Psoas muscle (tissue), 8 donors: Measurements from ENCODE around the gene NIPBL. TPM values are rescaled to one million over a fixed set of nuclear protein-coding genes. Genes with fewer than 3 reads are reported as not detected.

Experiments
- ATAC-seq, 4 donors: fragments of 200-7000 bp; cut with Tn5 transposase; one replicate each; pipeline ENCODE4 v1.9.1; 2020; ENCODE audit warnings: moderate library complexity in 3 of 4, mild to moderate bottlenecking in 2 of 4
- DNase-seq, 2 donors: peaks; one replicate each; pipeline ENCODE4 v3.0.0-alpha.2; 2020
- H3K27ac ChIP-seq: fragments of 200-600 bp; one replicate; pipeline ENCODE4 v1.8.0; 2022
- H3K27me3 ChIP-seq, 3 donors: fragments of 200-600 bp in 1 of 3; one replicate each; pipeline versions ENCODE4 v1.6.1 to v1.8.0; 2013 to 2022; ENCODE audit warnings: low read length in 2 of 3, mild to moderate bottlenecking in 2 of 3, moderate library complexity in 1 of 3; ENCODE audit not compliant: insufficient read depth in 3 of 3
- H3K36me3 ChIP-seq, 2 donors: fragments of 200-600 bp in 1 of 2; one replicate each; pipeline versions ENCODE4 v1.6.1 to v1.8.0; 2013 to 2022; ENCODE audit warnings: low read depth in 1 of 2, mild to moderate bottlenecking in 1 of 2, moderate library complexity in 1 of 2; ENCODE audit not compliant: insufficient read depth in 1 of 2
- H3K4me1 ChIP-seq: fragments of 200-600 bp; one replicate; pipeline ENCODE4 v1.8.0; 2022
- H3K4me3 ChIP-seq: fragments of 200-600 bp; one replicate; pipeline ENCODE4 v1.8.0; 2022; ENCODE audit warnings: mild to moderate bottlenecking
- H3K9me3 ChIP-seq: fragments of 200-600 bp; one replicate; pipeline ENCODE4 v1.8.0; 2022
- WGBS, 3 donors: extraction: QIAGEN DNeasy Blood & Tissue Kit; methylation state at CpG; one replicate each; pipeline versions ENCODE4 v1.1.6 to v1.1.7; 2013; 5-methylcytosine and 5-hydroxymethylcytosine counted together
- intact Hi-C, 2 donors: fragments of 100-400 bp; cut with DNase I; formaldehyde crosslinking; loops; one replicate each; pipeline versions ENCODE4 v1.11.0 to v1.14.2; 2022
- polyA plus RNA-seq, 3 donors: library from polyadenylated mRNA; stranded (reverse); fragments of 200-250 nt; gene quantifications; one replicate each; pipeline ENCODE4 v1.2.3, GENCODE V29; 2013
- total RNA-seq, 4 donors: library from RNA; stranded (reverse); fragmentation: NEBNext Ultra II Directional in 2 of 4; extraction: Animal tissue kit (Norgen Biotek cat#: 25700) in 2 of 4; gene quantifications; one replicate each; pipeline versions ENCODE4 v1.2.1 to v1.2.4, GENCODE V29; 2021 to 2023
- TF ChIP-seq, protein P1 (sequence below): fragments of 200-600 bp; IDR thresholded peaks from one replicate; pipeline ENCODE4 v1.8.0; 2022; ENCODE audit warnings: antibody characterized with exemption
- donor health status: healthy with polysubstance abuse.
- donor health status: DM: no; HTN: no; CAD: no; lungs with moderate emphysema.
- donor health status: Bipolar disorder and iron deficiency.
- donor health status: healthy.
- donor health status: DM: yes; HTN: yes; CAD: no.
- donor health status: DM: no; HTN: no; CAD: no.
- donor health status: DM: no; HTN: no; CAD: no.
- donor health status: DM: yes; HTN: yes; CAD: no.

NIPBL gene
- total and polyA plus RNA-seq, 7 donors: 12.5 to 51.4 (median 38.1) TPM

DNA sequence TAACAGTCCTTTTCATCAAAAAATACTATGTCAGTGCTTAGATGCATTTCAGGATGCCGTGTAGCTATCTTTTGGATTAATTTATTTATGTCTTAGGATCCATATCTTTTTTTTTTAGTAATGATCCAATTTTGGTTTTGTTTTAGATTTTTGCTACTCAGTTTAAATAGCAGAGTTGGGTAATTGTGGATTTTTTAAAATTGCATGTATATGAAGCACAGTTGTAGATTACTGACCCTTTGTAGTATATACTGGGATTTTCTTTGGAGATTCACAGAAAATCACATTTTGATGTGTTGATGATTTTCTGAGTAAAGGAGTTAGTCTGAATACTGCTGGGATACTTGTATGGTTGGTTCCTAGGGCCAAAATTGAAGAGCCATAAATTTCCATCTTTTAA is 111.8 kb downstream of the NIPBL start:
- DNase-seq (no peak), ATAC-seq (no peak)
- H3K4me1 ChIP-seq: peaks cover 2% of the 10 kb centered on the region
- H3K4me3 ChIP-seq: no peak overlapping the region
- no peaks in the 10 kb centered on the region for H3K27me3 ChIP-seq
- 97 to 100% (median 98%) methylated on average over 1 of the region's 1 CpG for WGBS, 3 donors
- intact Hi-C loops: no loop called here
- H3K9me3 ChIP-seq: no peaks in the 10 kb centered on the region
- TF ChIP-seq, protein P1, sequence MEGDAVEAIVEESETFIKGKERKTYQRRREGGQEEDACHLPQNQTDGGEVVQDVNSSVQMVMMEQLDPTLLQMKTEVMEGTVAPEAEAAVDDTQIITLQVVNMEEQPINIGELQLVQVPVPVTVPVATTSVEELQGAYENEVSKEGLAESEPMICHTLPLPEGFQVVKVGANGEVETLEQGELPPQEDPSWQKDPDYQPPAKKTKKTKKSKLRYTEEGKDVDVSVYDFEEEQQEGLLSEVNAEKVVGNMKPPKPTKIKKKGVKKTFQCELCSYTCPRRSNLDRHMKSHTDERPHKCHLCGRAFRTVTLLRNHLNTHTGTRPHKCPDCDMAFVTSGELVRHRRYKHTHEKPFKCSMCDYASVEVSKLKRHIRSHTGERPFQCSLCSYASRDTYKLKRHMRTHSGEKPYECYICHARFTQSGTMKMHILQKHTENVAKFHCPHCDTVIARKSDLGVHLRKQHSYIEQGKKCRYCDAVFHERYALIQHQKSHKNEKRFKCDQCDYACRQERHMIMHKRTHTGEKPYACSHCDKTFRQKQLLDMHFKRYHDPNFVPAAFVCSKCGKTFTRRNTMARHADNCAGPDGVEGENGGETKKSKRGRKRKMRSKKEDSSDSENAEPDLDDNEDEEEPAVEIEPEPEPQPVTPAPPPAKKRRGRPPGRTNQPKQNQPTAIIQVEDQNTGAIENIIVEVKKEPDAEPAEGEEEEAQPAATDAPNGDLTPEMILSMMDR: no peak
- H3K36me3 ChIP-seq: peaks cover 0 to 20% of the 10 kb centered on the region in 2 donors
- H3K27ac ChIP-seq: no peak overlapping the region

DNA sequence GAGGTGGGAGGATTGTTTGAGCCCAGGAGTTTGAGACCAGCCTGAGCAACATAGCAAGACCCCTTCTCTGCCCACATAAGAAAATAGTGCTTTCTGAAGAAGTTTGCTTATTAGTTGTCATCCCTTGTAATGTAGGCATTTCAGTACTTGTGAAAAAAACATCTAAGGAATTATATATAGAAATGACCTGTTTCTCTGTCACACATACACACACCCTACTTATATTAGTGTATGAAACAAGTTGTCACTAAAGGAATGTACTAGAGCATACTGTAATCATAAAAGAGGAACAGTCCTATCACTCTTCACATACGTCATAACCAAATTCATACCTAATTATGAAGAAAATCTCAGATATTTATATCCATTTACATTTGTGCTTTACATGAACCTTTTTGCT is 122.0 kb downstream of the NIPBL start:
- no peak overlapping the region for H3K27ac ChIP-seq
- intact Hi-C loops: no loop called here
- 94 to 99% (median 96%) methylated on average over 1 of the region's 1 CpG for whole genome bisulfite sequencing, 3 donors
- TF ChIP-seq, protein P1: no peak
- H3K4me1 ChIP-seq: no peaks in the 10 kb centered on the region
- H3K4me3 ChIP-seq: no peak overlapping the region
- no peaks in the 10 kb centered on the region for H3K27me3 ChIP-seq
- H3K9me3 ChIP-seq: no peaks in the 10 kb centered on the region
- DNase-seq (no peak), ATAC-seq (no peak)
- peaks cover 11 to 86% of the 10 kb centered on the region in 2 donors for H3K36me3 ChIP-seq

DNA sequence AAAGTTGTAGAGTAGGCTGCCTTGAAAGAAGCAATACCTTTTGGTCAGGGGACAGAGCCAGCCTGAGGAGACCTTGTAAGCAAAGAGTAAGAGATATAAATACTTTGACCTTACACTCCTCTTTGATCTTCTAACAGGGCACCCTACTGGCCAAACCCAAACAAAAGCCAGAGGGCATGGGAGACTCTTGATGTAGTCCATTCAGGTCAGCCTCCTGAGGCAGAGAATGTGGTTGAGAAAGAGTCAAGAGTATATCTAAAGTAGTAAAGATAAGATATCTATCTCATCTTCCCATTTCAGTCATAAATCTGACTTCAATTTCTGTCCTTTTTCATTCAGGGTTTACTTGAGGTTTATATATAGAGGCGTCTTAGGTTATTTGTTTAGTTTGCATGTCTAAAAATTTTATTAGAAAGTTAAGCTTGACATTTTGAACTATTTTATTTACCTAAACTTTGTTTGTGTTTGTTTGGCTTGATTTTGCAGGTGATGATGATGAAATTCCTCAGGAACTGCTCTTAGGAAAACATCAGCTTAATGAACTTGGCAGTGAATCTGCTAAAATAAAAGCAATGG is 125.7 kb downstream of the NIPBL start:
- Histone ChIP-seq H3K9me3 (no peaks in the 10 kb centered on the region), H3K27me3 (no peaks in the 10 kb centered on the region), H3K4me3 (no peak overlapping the region), H3K27ac (no peak overlapping the region), H3K4me1 (no peaks in the 10 kb centered on the region), H3K36me3 (peaks cover 4 to 93% of the 10 kb centered on the region in 2 donors)
- intact Hi-C loops: loop anchor here in 1 of 2 donors (5.0 to 10.0 kb wide), 2 partner anchors 125 to 267 kb away; partner anchors contain the start of gene NIPBL
- ATAC-seq: no peak
- DNase-seq: no peak
- 89 to 100% (median 94%) methylated on average over 1 of the region's 1 CpG for WGBS, 3 donors
- TF ChIP-seq, protein P1: no peak

DNA sequence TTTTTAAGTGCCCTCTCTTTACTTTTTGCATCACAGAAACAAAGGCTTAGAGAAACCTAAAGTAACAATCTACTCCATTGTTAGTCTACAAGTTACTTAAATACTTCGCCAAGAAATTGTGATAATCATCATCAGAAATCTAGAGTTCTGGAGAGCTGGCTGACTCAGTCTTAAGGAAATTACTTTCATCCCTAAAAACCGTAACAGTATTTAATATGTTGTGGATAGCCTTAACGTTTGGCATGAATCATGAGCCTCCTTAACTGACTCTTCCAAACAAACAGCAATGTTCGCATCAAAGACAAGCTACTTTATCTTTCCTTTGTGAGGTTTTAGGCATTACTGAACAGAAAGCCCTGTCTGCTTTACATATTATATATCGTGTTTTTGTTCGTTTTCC is 128.7 kb downstream of the NIPBL start:
- Histone ChIP-seq H3K4me3 (no peak overlapping the region), H3K36me3 (peaks cover 6 to 95% of the 10 kb centered on the region in 2 donors), H3K9me3 (no peaks in the 10 kb centered on the region), H3K27ac (no peak overlapping the region), H3K27me3 (no peaks in the 10 kb centered on the region), H3K4me1 (no peaks in the 10 kb centered on the region)
- WGBS, 3 donors: 75 to 81% (median 75%) methylated on average over 6 of the region's 6 CpGs
- ATAC-seq (no peak), DNase-seq (no peak)
- intact Hi-C loops: loop anchor here (2.0 to 10.0 kb wide), 3 partner anchors 263 to 276 kb away; no protein-coding TSS in a partner anchor
- TF ChIP-seq, protein P1: no peak
